ENCODE measurements around the gene DGKZ.

DNA sequence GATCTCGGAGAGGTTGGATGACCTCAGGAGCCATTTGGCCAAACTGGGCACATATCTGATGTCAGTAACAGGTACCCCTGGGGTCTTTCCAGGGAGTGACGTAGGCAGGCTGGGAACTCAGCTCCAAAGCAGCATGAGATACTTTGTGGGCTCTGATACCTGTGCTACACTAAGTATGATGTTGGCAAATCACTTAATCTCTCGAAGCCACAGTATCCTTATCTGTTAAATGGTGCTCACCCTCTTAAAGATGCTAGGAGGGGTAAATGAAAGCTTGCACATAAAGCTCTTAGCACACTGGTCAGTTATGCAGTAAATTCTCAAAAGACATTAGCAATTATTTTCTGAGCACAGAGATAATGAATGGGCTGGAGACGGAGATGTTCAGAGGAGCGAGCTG lies 17.1 kb upstream of the DGKZ start:
- TF ChIP-seq, protein P1, sequence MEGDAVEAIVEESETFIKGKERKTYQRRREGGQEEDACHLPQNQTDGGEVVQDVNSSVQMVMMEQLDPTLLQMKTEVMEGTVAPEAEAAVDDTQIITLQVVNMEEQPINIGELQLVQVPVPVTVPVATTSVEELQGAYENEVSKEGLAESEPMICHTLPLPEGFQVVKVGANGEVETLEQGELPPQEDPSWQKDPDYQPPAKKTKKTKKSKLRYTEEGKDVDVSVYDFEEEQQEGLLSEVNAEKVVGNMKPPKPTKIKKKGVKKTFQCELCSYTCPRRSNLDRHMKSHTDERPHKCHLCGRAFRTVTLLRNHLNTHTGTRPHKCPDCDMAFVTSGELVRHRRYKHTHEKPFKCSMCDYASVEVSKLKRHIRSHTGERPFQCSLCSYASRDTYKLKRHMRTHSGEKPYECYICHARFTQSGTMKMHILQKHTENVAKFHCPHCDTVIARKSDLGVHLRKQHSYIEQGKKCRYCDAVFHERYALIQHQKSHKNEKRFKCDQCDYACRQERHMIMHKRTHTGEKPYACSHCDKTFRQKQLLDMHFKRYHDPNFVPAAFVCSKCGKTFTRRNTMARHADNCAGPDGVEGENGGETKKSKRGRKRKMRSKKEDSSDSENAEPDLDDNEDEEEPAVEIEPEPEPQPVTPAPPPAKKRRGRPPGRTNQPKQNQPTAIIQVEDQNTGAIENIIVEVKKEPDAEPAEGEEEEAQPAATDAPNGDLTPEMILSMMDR (conservative IDR thresholded peaks at IDR 0.05) = no peak
- no peak for TF ChIP-seq ZFX (IDR thresholded peaks at IDR 0.05)
